ENCODE data around the gene ABCA7.

ABCA7 gene

GRCh38 chr19:1004204-1004802 lies 35.6 kb upstream of the ABCA7 start:
- no peak for DNase-seq (ENCODE audit: low read depth in 1 of 2, low spot score in 1 of 2)

- DNase-seq (ENCODE audit: low read depth in 1 of 2, low spot score in 1 of 2) = no peak
Measured at GRCh38 chr19:1004803-1005664, 34.9 kb upstream of the ABCA7 start.

GRCh38 chr19:1006711-1007398 lies 33.1 kb upstream of the ABCA7 start:
- no peak for DNase-seq (ENCODE audit: low read depth in 1 of 2, low spot score in 1 of 2)

- DNase-seq (ENCODE audit: low read depth in 1 of 2, low spot score in 1 of 2) = no peak
Measured at GRCh38 chr19:1007399-1008251, 32.3 kb upstream of the ABCA7 start.

- no peak for DNase-seq (ENCODE audit: low read depth in 1 of 2, low spot score in 1 of 2)
Measured at GRCh38 chr19:1008268-1009040, 31.5 kb upstream of the ABCA7 start.

GRCh38 chr19:1009041-1009980 lies 30.6 kb upstream of the ABCA7 start:
- no peak for DNase-seq (ENCODE audit: low read depth in 1 of 2, low spot score in 1 of 2)

GRCh38 chr19:1009981-1010538 lies 29.8 kb upstream of the ABCA7 start:
- no peak for DNase-seq (ENCODE audit: low read depth in 1 of 2, low spot score in 1 of 2)

GRCh38 chr19:1010586-1011510 lies 29.1 kb upstream of the ABCA7 start:
- DNase-seq (ENCODE audit: low read depth in 1 of 2, low spot score in 1 of 2) = no peak

GRCh38 chr19:1011831-1012333 lies 28.0 kb upstream of the ABCA7 start:
- no peak for DNase-seq (ENCODE audit: low read depth in 1 of 2, low spot score in 1 of 2)

GRCh38 chr19:1012334-1012733 lies 27.6 kb upstream of the ABCA7 start:
- DNase-seq (ENCODE audit: low read depth in 1 of 2, low spot score in 1 of 2) = no peak

- DNase-seq (ENCODE audit: low read depth in 1 of 2, low spot score in 1 of 2) = no peak
Measured at GRCh38 chr19:1013218-1013617, 26.7 kb upstream of the ABCA7 start.

- DNase-seq (ENCODE audit: low read depth in 1 of 2, low spot score in 1 of 2) = no peak
Measured at GRCh38 chr19:1014161-1015060, 25.5 kb upstream of the ABCA7 start.

- DNase-seq (ENCODE audit: low read depth in 1 of 2, low spot score in 1 of 2) = no peak
Measured at GRCh38 chr19:1015061-1015781, 24.7 kb upstream of the ABCA7 start.

GRCh38 chr19:1015782-1016646 lies 23.9 kb upstream of the ABCA7 start:
- DNase-seq (ENCODE audit: low read depth in 1 of 2, low spot score in 1 of 2) = no peak

GRCh38 chr19:1016647-1017114 lies 23.2 kb upstream of the ABCA7 start:
- DNase-seq (ENCODE audit: low read depth in 1 of 2, low spot score in 1 of 2) = no peak
